Urothelium cell line (cell line): Measurements from ENCODE around the gene PRUNE2.

Experiments used
- DNase-seq: peaks from one replicate; pipeline ENCODE4 v3.0.0; 2011; ENCODE audit warnings: low spot score, mixed read lengths
- FAIRE-seq: peaks from 2 replicates; lab custom pipeline; 2011; peaks lifted over from hg19 to GRCh38; lab: Jason Lieb, UNC

The PRUNE2 gene

DNA sequence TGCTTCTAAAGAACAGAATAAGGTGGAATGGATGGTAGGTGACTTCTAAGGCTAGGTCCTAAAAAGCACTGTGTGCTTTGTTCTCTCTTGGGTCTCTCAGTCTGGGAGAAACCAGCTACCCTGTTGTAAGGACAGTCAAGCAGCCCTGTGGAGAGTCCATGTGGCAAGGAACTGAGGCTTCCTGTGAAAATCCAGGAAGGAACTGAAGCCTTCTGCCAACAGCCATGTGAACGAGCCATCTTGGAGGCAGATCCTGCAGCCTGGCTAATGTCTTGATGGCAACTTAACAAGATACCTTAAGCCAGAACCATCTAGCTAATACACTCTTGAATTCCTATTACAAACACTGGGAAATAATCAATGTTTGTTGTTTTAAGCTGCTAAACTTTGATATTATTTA, 241.8 kb downstream of the PRUNE2 start:
- FAIRE-seq (no peak), DNase-seq (no peak)

DNA sequence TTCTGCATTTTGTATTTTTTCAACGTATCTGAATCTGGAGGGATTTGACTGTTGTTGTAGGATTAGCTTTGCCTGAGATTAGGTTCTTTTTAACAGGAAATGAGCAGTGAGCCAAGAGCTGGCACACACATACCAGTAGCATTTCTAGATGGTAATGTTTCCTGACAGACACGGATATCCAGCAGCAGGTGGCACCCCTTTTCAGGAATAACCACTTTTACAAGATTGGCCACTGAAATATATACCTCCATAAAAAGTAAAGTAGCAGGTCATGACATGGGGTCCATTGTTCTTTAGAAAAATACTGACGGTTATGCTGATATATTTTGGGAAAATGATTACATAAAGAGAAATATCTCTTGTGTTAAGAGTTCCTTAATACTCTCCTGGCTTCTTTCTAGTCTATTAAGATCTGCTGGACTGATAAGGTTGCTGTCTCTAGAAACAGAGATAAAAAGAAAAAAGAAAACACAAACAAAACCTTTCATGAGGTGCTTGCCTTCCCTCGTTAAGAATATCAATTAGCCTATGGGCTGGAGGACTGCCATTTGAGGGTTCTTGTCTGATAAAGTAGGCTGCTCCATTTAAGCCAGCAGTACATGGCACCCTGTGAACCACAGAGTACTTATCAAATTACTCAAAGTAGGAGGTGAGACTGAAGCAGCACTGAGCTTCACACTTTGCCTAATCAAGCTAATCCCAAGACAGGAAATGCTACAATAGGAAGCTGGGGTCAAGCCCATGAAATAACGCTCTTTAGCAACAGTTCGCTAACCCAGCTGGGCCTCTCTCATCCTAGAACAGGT, 243.2 kb downstream of the PRUNE2 start:
- DNase-seq (no peak), FAIRE-seq (no peak)

DNA sequence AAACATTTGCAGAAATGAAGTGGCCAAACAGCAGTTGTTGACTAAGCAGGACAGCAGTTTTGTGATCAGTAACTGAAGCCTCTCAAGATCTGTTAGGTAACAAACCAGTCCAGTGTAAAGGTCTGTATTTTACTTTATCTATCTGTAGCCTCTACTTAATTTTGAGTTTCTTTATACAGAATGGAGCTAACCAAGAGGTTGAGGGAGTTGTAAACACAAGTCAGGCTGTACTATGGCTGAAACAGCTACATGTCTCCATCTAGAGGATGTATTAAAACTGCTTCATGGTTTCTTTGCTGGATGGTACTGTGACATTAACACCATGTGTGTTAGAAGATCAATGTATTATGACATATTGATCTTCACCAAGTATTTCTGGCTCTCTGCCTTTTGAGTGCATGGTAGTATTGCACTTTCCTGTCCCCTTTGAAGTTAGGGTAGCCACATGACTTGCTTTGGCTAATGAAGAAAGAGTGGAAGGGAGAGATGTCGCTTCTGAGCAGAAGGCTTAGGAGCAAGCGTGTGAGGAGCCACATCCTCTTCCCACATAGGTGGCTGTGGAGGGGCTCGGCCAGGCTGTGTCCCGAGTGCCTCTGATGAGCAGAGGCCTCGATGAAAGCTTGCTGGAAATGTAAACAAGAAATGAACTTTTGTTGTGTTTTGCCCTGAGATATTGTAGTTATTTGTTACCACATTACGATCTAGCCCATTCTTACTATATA, 247.2 kb downstream of the PRUNE2 start:
- DNase-seq (peak; percentile 56), FAIRE-seq (no peak)

DNA sequence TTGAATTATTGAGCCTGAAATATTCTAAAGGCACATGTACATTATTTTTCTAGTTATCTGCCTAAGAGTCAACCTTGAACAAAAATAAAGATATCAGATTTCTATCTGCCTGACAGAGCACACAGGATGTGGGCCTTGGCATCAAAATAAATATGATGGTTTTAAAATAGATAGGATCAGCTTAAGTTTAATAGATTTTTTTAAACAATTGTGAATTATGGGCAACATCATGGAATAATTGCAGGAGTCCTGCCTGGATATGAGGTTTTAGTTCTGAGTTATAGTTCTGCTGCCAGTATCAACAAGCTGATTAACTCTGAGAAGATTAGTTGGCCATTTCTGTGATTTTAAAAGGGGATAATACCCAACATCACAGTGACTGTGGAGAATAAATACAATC, 248.6 kb downstream of the PRUNE2 start:
- FAIRE-seq (no peak), DNase-seq (no peak)

DNA sequence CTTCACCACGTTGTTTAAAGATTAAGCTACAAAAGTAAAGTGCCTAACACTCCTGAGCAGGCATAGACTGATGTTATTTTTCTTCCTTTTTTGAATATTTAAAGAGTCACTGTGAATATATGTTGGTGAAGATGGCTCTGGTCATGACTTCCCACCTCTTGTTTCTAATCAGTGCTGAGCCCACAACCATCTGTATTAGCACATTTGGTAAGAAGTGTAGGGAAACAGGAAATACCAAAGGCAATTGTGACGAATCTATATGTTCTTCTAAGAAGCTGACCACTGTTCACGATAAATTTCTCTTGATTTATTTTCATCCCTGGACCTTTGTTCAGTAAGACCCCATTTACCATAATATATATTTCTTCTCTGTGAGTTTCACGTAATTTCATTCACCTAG, 249.9 kb downstream of the PRUNE2 start:
- FAIRE-seq, result no peak
- no peak for DNase-seq

DNA sequence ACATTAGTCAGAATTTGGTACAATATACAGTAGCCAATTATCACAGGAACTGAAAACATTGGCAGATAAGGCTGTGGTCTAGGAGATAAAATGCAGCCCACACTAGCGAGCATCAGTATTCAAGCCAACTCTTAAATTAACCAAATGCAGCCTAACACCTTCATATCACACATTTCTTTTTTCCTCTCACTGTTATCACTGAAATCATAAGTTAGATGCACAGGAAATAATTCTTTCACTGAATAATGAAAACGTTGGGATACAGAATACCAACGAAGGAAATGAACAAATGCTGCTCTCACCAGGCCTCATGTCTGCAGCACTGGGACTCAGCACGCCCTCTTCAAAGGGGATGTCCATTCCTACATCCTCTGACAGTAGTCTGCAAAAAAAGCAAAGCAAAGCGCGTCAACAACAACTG, 250.8 kb downstream of the PRUNE2 start:
- DNase-seq (no peak), FAIRE-seq (no peak)

DNA sequence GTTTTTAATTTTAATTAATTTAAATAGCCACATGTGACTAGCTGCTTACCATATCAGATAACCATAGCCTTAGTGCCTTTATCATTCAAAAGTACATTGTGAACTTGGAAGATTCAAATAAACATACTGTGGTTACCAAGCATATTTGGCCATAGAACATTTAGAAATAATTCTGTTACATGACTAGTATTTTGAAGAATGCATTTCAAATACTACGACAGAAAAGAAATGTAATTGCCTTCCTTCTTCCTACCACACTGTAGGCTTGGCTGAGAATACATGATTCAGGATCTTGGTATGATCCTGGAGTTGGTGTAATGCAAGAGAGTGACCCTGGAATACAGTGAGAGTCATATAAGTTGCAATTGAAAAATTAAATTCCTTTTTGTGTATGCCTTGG, 251.3 kb downstream of the PRUNE2 start:
- DNase-seq (peak; percentile 33), FAIRE-seq (peak; percentile 27)

DNA sequence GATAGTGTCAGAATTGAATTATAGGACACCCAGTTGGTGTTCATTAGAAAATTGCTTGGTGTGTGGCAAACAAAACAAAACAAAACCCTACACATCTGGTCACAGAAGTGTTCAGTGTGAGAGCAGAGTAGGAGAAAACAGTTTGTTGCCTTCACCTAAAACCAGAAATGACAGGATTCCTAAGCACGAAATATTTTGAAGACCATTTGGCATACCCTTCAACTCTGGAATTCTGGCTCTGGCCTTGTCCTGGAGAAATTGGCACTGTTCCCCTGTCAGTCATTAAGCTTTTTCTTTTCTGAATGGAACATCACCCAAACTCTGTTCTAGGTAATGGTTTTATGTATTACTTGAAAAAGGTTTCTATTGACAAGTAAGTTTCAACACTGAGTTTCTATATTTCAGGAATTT, 251.9 kb downstream of the PRUNE2 start:
- DNase-seq, result no peak
- no peak for FAIRE-seq

DNA sequence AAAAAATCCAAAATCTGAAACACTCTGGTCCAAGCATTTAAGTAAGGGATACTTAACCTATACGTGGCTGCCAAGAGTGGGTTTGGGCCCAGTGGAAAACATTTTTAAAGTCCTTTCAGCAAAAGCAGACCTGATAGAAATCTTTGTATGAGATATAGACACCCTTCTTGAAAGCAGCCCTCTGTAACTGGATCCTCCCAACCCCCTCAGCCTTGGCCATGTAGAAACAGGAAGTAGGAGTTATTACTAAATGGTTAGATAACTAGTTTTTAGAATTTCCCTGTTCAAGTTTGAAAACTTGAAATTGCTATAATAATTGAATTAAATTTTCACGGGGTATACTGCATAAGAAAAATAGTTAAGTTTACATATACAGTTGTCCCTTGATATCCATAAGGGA, 253.0 kb downstream of the PRUNE2 start:
- FAIRE-seq, result no peak

DNA sequence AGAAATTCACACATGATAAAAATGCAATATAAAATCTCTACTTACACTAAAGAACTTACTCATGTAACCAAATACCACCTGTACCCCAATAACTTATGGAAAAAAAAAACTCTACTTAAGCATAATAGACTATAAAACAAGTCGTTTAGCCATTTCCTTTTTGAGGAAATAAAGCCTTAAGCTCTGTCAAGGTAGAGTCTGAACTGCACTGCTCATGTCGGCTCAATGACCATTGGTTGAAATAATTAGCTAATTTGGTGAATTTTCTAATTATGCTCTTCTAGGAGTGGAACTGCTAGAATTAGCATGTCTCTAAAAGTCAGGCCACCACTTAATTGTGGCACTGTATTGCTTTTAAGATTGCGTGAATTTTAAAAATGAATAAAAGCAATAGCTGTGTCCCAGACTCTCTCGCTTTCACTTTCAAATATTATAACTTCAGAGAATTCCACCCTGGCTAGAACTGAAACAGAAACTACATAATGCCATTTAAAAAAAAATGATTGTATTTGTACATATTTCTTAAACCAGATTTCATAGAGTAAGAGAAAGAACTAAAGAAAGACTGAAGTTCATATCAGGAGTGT, 254.7 kb downstream of the PRUNE2 start:
- FAIRE-seq, result no peak
- DNase-seq, result no peak

More for the DNA sequence above, 253.0 kb downstream of the PRUNE2 start:
- DNase-seq, result no peak

DNA sequence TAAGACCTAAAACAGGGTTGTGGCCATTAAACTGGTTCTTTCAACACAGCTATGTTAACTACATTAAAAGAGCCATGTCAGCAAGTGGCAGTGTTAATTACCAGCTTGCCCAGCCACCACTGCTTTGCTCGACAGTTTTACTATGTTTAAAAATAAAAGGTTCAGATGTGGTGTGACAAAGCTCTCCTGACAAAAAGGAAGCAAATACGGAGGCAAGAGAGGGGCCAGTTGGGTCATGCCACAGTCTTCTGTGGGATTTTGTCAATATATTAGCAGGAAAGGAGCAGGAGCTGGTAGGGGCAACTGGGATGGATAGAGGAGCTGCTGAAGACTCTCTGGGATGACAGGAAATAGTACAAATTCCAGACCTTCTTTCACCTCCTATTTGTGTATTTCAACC, 255.2 kb downstream of the PRUNE2 start:
- FAIRE-seq (no peak), DNase-seq (no peak)

DNA sequence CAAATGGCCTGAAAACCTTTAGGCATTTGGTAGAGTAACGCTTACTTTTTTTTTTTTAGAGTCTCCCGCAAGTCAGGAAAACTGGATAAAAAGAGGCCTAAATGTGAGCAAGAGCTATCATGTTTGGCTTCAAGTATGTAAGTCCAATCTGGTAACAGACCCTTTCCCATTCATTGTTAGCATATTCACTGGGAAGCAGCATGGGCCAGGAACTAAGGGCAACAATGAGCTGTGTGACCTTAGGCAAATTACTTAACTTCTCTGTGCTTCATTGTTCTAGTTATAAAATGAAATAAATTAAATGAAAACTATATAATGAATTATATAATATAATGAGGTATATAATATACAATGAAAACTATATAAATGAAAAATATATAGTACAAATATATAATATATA, 256.0 kb downstream of the PRUNE2 start:
- DNase-seq (no peak), FAIRE-seq (no peak)

DNA sequence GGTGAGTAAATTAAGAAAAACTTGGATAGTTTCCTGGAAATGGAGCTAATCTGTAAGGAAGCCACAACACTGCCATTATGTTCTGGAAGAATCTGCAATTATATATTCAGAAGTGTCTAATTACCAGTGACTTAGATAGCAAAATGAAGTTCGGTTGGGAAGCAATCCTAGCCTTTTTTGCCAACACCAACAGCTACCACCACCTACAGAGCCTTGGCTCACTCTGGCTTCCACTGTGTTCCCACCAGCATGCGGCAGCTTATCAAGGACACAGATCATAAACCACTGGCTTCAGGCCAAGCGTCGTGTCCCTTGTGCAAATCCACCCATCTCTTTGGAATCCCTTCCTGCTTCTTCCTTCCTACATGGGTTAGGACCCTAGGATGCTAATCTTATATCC, 259.7 kb downstream of the PRUNE2 start:
- FAIRE-seq (no peak), DNase-seq (no peak)

DNA sequence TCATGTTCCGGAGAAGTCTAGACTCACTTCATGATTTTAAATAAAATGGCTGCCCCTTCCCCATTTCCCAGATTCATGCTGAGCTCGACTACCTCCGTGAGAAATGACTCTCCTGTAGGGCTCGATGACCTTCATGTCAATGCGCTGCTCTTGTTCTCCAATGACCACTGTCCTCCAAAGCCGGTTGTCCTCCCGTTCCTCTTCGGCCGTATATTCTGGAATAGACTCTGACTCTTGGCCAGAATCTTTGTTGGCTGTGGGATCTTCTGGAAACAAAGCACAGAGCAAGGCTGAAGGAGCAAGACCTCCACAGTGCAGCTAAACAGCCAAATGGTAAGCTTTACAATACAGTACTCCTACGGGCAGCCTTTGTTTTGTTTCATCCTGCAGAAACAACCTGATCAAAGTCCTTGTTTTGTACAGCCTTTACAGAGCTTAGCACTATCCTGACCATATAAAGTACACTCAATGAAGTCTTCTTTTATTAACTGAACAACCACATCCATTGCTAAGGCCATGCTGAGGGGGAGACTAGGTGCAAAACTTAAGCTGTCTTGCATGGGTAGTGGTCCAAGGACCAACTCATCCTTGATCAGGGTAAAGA, 261.2 kb downstream of the PRUNE2 start:
- no peak for DNase-seq
- no peak for FAIRE-seq

DNA sequence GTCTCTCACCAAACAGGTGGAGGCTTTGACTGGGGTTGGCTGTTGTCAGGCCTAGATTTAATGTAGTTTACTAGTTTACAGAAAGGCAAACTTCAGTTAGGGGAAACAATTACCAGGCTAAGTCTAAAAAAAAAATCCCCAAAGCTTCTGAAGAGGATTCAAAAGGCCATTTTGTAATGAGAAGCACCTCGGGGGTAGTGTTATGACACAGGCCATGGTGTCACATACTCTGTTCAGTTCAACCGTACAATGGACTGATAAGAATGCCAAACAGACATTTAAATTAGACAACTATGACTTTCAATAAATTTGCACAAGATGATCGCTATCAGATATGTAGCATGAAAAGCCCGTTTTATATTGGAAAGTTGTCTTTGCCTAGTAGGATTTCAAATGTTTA, 261.7 kb downstream of the PRUNE2 start:
- no peak for DNase-seq
- FAIRE-seq, result no peak

DNA sequence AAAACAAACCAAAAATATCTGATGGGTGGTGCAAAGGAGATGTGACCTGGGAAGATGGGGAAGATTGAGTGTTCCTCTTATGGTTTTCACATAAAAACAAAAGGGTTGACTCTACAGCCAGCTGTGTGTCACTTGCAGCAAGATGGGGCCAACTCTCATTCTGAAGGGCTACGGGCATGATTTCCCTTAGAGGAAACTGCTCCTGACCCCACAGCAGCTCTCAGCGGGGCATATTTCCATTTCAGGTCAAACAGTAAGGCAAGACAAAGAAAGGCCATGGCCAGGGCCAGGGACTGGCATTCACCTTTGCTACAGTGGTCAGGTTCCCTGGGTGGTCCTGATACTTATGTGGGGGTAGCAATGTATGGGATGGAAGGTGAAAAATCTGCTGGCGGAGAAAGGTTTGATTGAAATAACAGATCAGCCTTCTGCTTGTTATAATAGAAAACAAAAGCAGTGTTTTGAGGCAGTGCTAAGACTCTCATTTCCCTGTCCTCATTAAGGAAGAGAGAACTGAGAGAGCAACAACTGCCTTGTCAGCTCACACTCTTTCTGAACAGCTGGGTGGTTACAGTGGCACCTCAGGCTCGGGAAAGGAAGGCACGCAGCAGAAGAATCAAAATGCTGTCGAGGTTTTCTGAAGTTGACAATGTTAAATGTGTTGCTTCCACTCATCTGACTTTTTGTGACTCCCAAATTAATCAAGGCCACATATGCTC, 262.4 kb downstream of the PRUNE2 start:
- DNase-seq (no peak), FAIRE-seq (no peak)

DNA sequence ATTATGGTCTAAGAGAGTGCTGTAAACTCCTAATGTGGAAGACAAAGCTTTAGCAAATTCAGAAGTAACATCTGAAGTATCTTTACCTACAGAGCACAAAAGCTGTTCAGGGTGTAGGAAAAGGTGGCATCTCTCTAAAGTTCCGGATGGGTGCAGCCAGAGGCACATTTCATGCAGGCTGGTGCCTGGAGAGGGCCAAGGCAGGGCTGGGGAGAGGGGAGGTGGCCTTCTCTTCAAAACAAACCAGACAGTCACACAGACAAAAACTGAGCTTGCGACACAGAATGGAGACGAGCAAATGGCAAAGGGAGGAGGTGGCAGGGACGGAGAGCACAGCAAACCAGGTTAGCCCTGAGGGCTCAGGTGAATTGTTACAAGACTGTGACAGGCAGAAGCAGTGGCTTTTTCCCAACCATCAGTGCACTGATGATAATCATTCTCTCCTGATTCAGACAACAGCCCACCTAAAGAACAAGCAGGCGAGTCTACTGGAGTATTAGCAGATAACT, 263.2 kb downstream of the PRUNE2 start:
- FAIRE-seq (no peak), DNase-seq (no peak)

DNA sequence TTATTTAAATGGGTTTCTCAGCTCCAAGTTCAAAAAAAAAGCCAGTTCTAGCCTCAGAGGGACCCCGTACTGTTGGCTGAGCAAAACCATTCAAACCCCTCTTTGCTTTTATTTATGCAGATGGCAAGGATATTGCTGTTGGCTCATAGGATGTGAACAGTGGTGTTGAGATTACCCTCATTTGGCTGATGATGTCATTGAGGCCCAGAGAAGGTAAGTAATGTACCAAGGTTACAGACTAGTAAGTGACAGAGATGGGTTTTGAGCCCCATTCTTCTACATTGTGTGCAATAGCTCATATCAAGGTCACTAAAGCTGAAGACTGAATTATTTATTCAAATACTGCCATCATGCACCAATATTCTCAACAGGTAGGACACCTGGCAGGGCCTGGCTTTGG, 263.8 kb downstream of the PRUNE2 start:
- DNase-seq (no peak), FAIRE-seq (no peak)

DNA sequence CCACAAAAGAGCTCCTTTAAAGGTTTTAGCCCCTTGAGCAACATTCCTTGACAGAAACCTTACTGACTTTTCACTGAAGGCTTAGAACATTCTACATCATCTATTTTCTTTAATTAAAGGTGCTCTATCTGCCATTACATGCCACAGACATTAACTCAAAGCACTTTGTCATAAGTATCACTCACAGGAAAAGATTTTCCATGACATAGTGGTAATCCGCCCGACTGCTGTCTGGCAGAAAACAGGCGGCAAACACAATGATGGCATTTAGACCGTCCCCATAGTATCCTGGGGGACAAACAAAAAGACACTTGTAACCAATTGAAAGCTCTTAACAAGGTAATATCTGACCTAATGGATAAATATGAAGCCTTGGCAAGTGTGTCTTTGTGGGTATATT, 267.9 kb downstream of the PRUNE2 start:
- DNase-seq, result no peak
- FAIRE-seq, result no peak

DNA sequence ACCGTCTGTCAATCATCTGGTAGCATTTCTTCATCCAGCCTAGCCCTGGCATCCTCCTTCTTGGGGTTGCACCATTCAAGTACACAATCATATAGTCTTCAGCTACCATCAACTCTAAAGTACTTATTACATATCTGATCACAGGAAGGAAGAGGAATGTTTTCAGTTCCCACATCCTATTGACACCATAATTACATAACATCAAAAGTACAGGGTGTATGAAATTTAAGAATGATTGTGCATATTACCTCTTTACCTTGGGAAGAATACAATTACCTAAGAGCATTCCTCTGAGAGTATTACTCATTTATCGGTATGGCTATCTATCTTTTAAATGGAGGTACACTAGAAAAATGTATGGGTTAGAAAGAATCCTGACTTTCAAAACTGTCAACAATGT, 268.5 kb downstream of the PRUNE2 start:
- DNase-seq (no peak), FAIRE-seq (no peak)
